Erythroblast (primary cell): ENCODE measurements around the gene THAP5.

Source experiments
- GATA1 ChIP-seq: IDR thresholded peaks from 2 replicates; pipeline ENCODE4 v1.6.1; 2011; ENCODE audit warnings: low read depth, mild to moderate bottlenecking, control low read depth, low read length, moderate library complexity
- POLR2A ChIP-seq: IDR thresholded peaks from 2 replicates; pipeline ENCODE4 v1.6.1; 2011; ENCODE audit warnings: mild to moderate bottlenecking, low read length

DNA sequence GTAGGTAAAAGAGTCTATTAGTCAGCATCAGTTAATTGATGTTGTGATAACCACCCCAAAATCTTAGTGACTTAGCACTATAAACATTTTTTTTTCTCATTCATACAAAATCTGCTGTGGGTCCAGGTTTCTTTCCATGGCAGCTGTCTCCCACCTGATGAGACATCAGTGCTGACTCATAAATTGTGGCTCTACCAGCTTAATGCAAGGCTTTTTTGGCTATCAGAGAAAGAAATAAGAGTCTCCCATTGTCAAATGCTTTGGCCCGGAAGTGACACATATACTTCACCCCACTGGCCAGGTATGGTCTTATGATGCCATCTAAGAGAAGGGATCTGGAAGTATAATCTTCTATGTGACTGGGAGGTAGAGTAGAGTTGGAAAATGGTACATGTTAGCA lies 14.7 kb upstream of the THAP5 start:
- TF ChIP-seq POLR2A (no peak), GATA1 (no peak)
